ENCODE data around the gene CFAP73. TPM values are rescaled to one million over a fixed set of nuclear protein-coding genes. Genes with fewer than 3 reads are reported as not detected.

Gene CFAP73
- total RNA-seq, 1 donor from 2014 or later: 7.3 TPM

- Histone ChIP-seq H3K4me1 (peaks cover 27% of the 10 kb centered on the region), H3K36me3 (peaks cover 7% of the 10 kb centered on the region), H3K9me3 (no peaks in the 10 kb centered on the region), H3K27ac (no peak overlapping the region), H3K27me3 (ENCODE audit: low read depth) (peaks cover 55% of the 10 kb centered on the region), H3K4me3 (peak overlapping the region; percentile 55)
- intact Hi-C loops (cut with DNase I): no loop called here
- peak; percentile 51 for TF ChIP-seq CTCF (IDR thresholded peaks at IDR 0.05)
- DNase-seq (peak; percentile 79), ATAC-seq (peak; percentile 90)
These were observed 3.6 kb downstream of the CFAP73 start for GRCh38 chr12:113152835-113153814.

- ATAC-seq (no peak), DNase-seq (no peak)
- peak overlapping the region; percentile 31 for H3K4me3 ChIP-seq
These were observed 4.9 kb downstream of the CFAP73 start for GRCh38 chr12:113154351-113154973.

GRCh38 chr12:113155060-113155459 is 5.5 kb downstream of the CFAP73 start:
- Histone ChIP-seq H3K27me3 (ENCODE audit: low read depth) (peaks cover 55% of the 10 kb centered on the region), H3K4me1 (peaks cover 21% of the 10 kb centered on the region), H3K9me3 (no peaks in the 10 kb centered on the region), H3K36me3 (peaks cover 27% of the 10 kb centered on the region), H3K4me3 (no peak overlapping the region), H3K27ac (no peak overlapping the region)
- no peak for TF ChIP-seq CTCF (IDR thresholded peaks at IDR 0.05)
- intact Hi-C loops (cut with DNase I): no loop called here
- DNase-seq (no peak), ATAC-seq (no peak)

More at GRCh38 chr12:113154351-113154973, 4.9 kb downstream of the CFAP73 start:
- no peak for TF ChIP-seq CTCF (IDR thresholded peaks at IDR 0.05)
- H3K9me3 ChIP-seq: no peaks in the 10 kb centered on the region
- intact Hi-C loops (cut with DNase I): no loop called here
- H3K27ac ChIP-seq: no peak overlapping the region
- peaks cover 21% of the 10 kb centered on the region for H3K36me3 ChIP-seq
- peaks cover 25% of the 10 kb centered on the region for H3K4me1 ChIP-seq
- peaks cover 55% of the 10 kb centered on the region for H3K27me3 ChIP-seq (ENCODE audit: low read depth)

- intact Hi-C loops (cut with DNase I): no loop called here
- H3K4me3 ChIP-seq: no peak overlapping the region
- H3K4me1 ChIP-seq: peaks cover 21% of the 10 kb centered on the region
- ATAC-seq: no peak
- no peaks in the 10 kb centered on the region for H3K9me3 ChIP-seq
- DNase-seq: no peak
- H3K27ac ChIP-seq: no peak overlapping the region
- peaks cover 33% of the 10 kb centered on the region for H3K36me3 ChIP-seq
- no peak for TF ChIP-seq CTCF (IDR thresholded peaks at IDR 0.05)
- H3K27me3 ChIP-seq (ENCODE audit: low read depth): peaks cover 51% of the 10 kb centered on the region
These were observed 6.1 kb downstream of the CFAP73 start for GRCh38 chr12:113155646-113156045.

- H3K9me3 ChIP-seq: no peaks in the 10 kb centered on the region
- TF ChIP-seq CTCF (IDR thresholded peaks at IDR 0.05): no peak
- H3K4me1 ChIP-seq: peaks cover 21% of the 10 kb centered on the region
- peaks cover 36% of the 10 kb centered on the region for H3K27me3 ChIP-seq (ENCODE audit: low read depth)
- no peak overlapping the region for H3K27ac ChIP-seq
- ATAC-seq: no peak
- peaks cover 47% of the 10 kb centered on the region for H3K36me3 ChIP-seq
- intact Hi-C loops (cut with DNase I): no loop called here
- H3K4me3 ChIP-seq: no peak overlapping the region
- no peak for DNase-seq
These were observed 7.8 kb downstream of the CFAP73 start for GRCh38 chr12:113157218-113157859.

All from lower lobe of right lung (tissue), 2 donors.